Hindlimb muscle (tissue), 1 donor: ENCODE data around the gene PTPRJ. TPM values are rescaled to one million over a fixed set of nuclear protein-coding genes. Genes with fewer than 3 reads are reported as not detected.
A peak's percentile ranks its signal among the peaks of the same experiment; 100 is the strongest.

Source experiments
- DNase-seq: peaks from one replicate; pipeline ENCODE4 v3.0.0-alpha.2; 2013
- polyA plus RNA-seq: library from polyadenylated mRNA; unstranded; fragments of 120-200 nt; gene quantifications from one replicate; pipeline ENCODE4 v1.2.1, GENCODE V29; 2013; ENCODE audit not compliant: insufficient read length

Gene PTPRJ
- polyA plus RNA-seq, 1 donor = 3.2 TPM

- DNase-seq = no peak
Observed at GRCh38 chr11:48041877-48042695, 61.7 kb downstream of the PTPRJ start.

- DNase-seq = no peak
Observed at GRCh38 chr11:48043111-48043990, 63.0 kb downstream of the PTPRJ start.

GRCh38 chr11:48043991-48044512 lies 63.7 kb downstream of the PTPRJ start:
- no peak for DNase-seq

GRCh38 chr11:48044577-48044976 lies 64.2 kb downstream of the PTPRJ start:
- DNase-seq = no peak

GRCh38 chr11:48045536-48045935 lies 65.2 kb downstream of the PTPRJ start:
- DNase-seq = no peak

GRCh38 chr11:48047616-48048015 lies 67.3 kb downstream of the PTPRJ start:
- no peak for DNase-seq

- no peak for DNase-seq
Observed at GRCh38 chr11:48049036-48049435, 68.7 kb downstream of the PTPRJ start.

GRCh38 chr11:48050304-48050703 lies 69.9 kb downstream of the PTPRJ start:
- DNase-seq = no peak

- DNase-seq = no peak
Observed at GRCh38 chr11:48051217-48051830, 71.0 kb downstream of the PTPRJ start.

GRCh38 chr11:48052183-48053044 lies 72.1 kb downstream of the PTPRJ start:
- no peak for DNase-seq

GRCh38 chr11:48054994-48055291 lies 74.6 kb downstream of the PTPRJ start:
- no peak for DNase-seq

GRCh38 chr11:48055292-48056132 lies 75.2 kb downstream of the PTPRJ start:
- no peak for DNase-seq

GRCh38 chr11:48056325-48057183 lies 76.2 kb downstream of the PTPRJ start:
- DNase-seq = no peak

- DNase-seq = no peak
Observed at GRCh38 chr11:48058064-48058463, 77.7 kb downstream of the PTPRJ start.

GRCh38 chr11:48058788-48059187 lies 78.4 kb downstream of the PTPRJ start:
- no peak for DNase-seq

GRCh38 chr11:48062649-48063048 lies 82.3 kb downstream of the PTPRJ start:
- no peak for DNase-seq

GRCh38 chr11:48063424-48063978 lies 83.1 kb downstream of the PTPRJ start:
- DNase-seq = peak; percentile 68

GRCh38 chr11:48064306-48064705 lies 83.9 kb downstream of the PTPRJ start:
- DNase-seq = no peak

GRCh38 chr11:48066881-48067800 lies 86.8 kb downstream of the PTPRJ start:
- peak; percentile 25 for DNase-seq
